GM12874 (cell line): ENCODE measurements around the gene C16orf86.
A peak's percentile ranks its signal among the peaks of the same experiment; 100 is the strongest.

Source experiments
- TF ChIP-seq, protein P1 (sequence below): IDR thresholded peaks from 2 replicates; pipeline ENCODE4 v1.5.1; 2011; ENCODE audit warnings: low read depth, mild to moderate bottlenecking, control low read depth, low read length, moderate library complexity; ENCODE audit not compliant: insufficient read depth

C16orf86 gene

GRCh38 chr16:67664871-67665270, 1.7 kb upstream of the C16orf86 start:
- TF ChIP-seq, protein P1, sequence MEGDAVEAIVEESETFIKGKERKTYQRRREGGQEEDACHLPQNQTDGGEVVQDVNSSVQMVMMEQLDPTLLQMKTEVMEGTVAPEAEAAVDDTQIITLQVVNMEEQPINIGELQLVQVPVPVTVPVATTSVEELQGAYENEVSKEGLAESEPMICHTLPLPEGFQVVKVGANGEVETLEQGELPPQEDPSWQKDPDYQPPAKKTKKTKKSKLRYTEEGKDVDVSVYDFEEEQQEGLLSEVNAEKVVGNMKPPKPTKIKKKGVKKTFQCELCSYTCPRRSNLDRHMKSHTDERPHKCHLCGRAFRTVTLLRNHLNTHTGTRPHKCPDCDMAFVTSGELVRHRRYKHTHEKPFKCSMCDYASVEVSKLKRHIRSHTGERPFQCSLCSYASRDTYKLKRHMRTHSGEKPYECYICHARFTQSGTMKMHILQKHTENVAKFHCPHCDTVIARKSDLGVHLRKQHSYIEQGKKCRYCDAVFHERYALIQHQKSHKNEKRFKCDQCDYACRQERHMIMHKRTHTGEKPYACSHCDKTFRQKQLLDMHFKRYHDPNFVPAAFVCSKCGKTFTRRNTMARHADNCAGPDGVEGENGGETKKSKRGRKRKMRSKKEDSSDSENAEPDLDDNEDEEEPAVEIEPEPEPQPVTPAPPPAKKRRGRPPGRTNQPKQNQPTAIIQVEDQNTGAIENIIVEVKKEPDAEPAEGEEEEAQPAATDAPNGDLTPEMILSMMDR: no peak

- TF ChIP-seq, protein P1: no peak
These were observed 1.0 kb upstream of the C16orf86 start for GRCh38 chr16:67665598-67665997.

- TF ChIP-seq, protein P1: no peak
These were observed 522 bp upstream of the C16orf86 start for GRCh38 chr16:67666032-67666551.

- TF ChIP-seq, protein P1: no peak
These were observed 821 bp downstream of the C16orf86 start for GRCh38 chr16:67667453-67667816.

DNA sequence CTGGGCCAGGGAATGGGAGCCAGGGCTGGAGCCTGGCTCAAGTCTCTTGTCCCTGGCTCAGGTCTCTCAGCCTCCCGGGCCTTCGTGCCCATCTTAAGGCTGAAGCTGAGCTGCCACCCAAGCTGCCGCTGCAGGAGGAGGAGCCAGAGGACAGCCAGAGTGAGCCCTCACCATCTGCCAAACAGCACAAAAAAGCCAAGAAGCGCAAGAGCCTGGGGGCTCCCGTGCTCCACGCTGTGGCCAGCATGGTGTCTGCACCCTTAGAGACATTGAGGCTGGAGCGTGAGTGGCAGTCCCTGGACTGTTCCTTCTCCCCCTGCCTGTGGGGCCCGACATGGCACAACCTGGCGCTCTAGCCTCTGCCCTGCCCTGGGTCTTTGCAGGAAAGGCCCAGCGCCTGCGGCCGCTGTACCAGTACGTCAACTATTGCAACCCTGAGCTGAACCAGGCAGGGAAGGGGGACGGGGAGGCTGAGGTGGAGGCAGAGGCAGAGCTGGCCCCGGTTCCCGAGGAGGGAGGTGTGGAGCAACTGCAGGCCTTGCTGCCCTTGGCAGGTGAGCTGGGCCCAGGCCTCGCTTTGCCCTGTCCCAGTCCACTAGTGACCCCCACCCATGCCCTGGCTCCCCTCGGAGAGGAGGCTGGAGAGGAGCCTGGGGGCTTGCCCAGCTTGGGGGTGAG, 1.3 kb downstream of the C16orf86 start:
- TF ChIP-seq, protein P1: peak; percentile 91

GRCh38 chr16:67668495-67669157, 2.0 kb downstream of the C16orf86 start:
- TF ChIP-seq, protein P1: peak; percentile 43

- TF ChIP-seq, protein P1: no peak
These were observed 3.0 kb downstream of the C16orf86 start for GRCh38 chr16:67669499-67670101.
